HEK293T (cell line): ENCODE data around the gene CDK5.

Experiments used
- CTCF ChIA-PET: fragments of 350-600 bp; formaldehyde crosslinking; extraction: SDS; loops from one replicate; lab custom pipeline; 2021; ENCODE audit warnings: antibody characterized with exemption, inconsistent platforms; lab: Yijun Ruan, JAX
- POLR2A ChIA-PET: fragments of 350-600 bp; formaldehyde crosslinking; extraction: SDS; loops from one replicate; lab custom pipeline; 2020; ENCODE audit warnings: antibody characterized with exemption, inconsistent platforms; lab: Yijun Ruan, JAX
- DNase-seq: peaks from one replicate; pipeline ENCODE4 v3.0.0; 2012; ENCODE audit warnings: mixed read lengths; ENCODE audit errors: extremely low spot score
- ARNT ChIP-seq: fragments of 450-650 bp; IDR thresholded peaks from 2 replicates; pipeline ENCODE4 v1.6.1; 2017; ENCODE audit warnings: mild to moderate bottlenecking
- BHLHE40 ChIP-seq: fragments of 450-650 bp; IDR thresholded peaks from 2 replicates; pipeline ENCODE4 v1.6.1; 2016; ENCODE audit warnings: mild to moderate bottlenecking, moderate library complexity, borderline replicate concordance
- CTBP1 ChIP-seq: fragments of 450-650 bp; IDR thresholded peaks from 2 replicates; pipeline ENCODE4 v1.6.1; 2016; ENCODE audit warnings: borderline replicate concordance
- ELF4 ChIP-seq: fragments of 450-650 bp; IDR thresholded peaks from 2 replicates; pipeline ENCODE4 v1.6.1; 2017; ENCODE audit warnings: antibody characterized with exemption
- FOXA1 ChIP-seq: fragments of 450-650 bp; IDR thresholded peaks from 2 replicates; pipeline ENCODE4 v1.6.1; 2016; ENCODE audit warnings: mild to moderate bottlenecking
- FOXK2 ChIP-seq: fragments of 450-650 bp; IDR thresholded peaks from 2 replicates; pipeline ENCODE4 v1.6.1; 2016; ENCODE audit warnings: mild to moderate bottlenecking
- FOXM1 ChIP-seq: fragments of 450-650 bp; IDR thresholded peaks from 2 replicates; pipeline ENCODE4 v1.6.1; 2017; ENCODE audit warnings: mild to moderate bottlenecking, borderline replicate concordance
- HDGF ChIP-seq: fragments of 450-650 bp; IDR thresholded peaks from 2 replicates; pipeline ENCODE4 v1.6.1; 2017; ENCODE audit warnings: antibody characterized with exemption, borderline replicate concordance
- L3MBTL2 ChIP-seq: fragments of 450-650 bp; conservative IDR thresholded peaks from 2 replicates; pipeline ENCODE4 v1.6.1; 2016; ENCODE audit warnings: mild to moderate bottlenecking
- LEF1 ChIP-seq: fragments of 450-650 bp; IDR thresholded peaks from 2 replicates; pipeline ENCODE4 v1.6.1; 2017; ENCODE audit warnings: mild to moderate bottlenecking, borderline replicate concordance
- NFRKB ChIP-seq: fragments of 450-650 bp; IDR thresholded peaks from 2 replicates; pipeline ENCODE4 v1.6.1; 2016; ENCODE audit warnings: mild to moderate bottlenecking, moderate library complexity
- PKNOX1 ChIP-seq: fragments of 450-650 bp; IDR thresholded peaks from 2 replicates; pipeline ENCODE4 v1.6.1; 2016
- SP1 ChIP-seq: fragments of 450-650 bp; IDR thresholded peaks from 2 replicates; pipeline ENCODE4 v1.6.1; 2017
- SUZ12 ChIP-seq: fragments of 450-650 bp; IDR thresholded peaks from 2 replicates; pipeline ENCODE4 v1.6.1; 2016; ENCODE audit warnings: mild to moderate bottlenecking
- TARDBP ChIP-seq: fragments of 450-650 bp; IDR thresholded peaks from 2 replicates; pipeline ENCODE4 v1.6.1; 2016
- ZNF384 ChIP-seq: fragments of 450-650 bp; IDR thresholded peaks from 2 replicates; pipeline ENCODE4 v1.6.1; 2016

CDK5 gene

GRCh38 chr7:151008511-151009323 is 49.0 kb downstream of the CDK5 start:
- peak; percentile 55 for DNase-seq
- CTCF ChIA-PET: interaction anchor here (1.0 to 6.7 kb wide), 5 partner anchors 9 to 23 kb away, joined by 3 to 40 read pairs (median 3); no protein-coding TSS in a partner anchor
- no peak for TF ChIP-seq L3MBTL2
- no peak for TF ChIP-seq CTBP1
- TF ChIP-seq FOXM1: peak; percentile 71; the same call in 1 of the 2 replicates
- no peak for TF ChIP-seq SUZ12
- POLR2A ChIA-PET: interaction anchor here (1.1 to 2.0 kb wide), 2 partner anchors 12 to 20 kb away, joined by 4 to 10 read pairs; partner anchors contain the start of gene ABCB8

GRCh38 chr7:151008143-151008510 is 49.6 kb downstream of the CDK5 start:
- ChIA-PET POLR2A (interaction anchor here (1.1 kb wide), 1 partner anchor 12 kb away, joined by 4 read pairs; no protein-coding TSS in a partner anchor), CTCF (interaction anchor here (1.0 to 6.7 kb wide), 4 partner anchors 10 to 19 kb away, joined by 3 to 40 read pairs (median 3); no protein-coding TSS in a partner anchor)
- DNase-seq: no peak
- TF ChIP-seq L3MBTL2 (no peak), FOXK2 (no peak), FOXM1 (no peak), ARNT (no peak), ZNF384 (no peak)

GRCh38 chr7:151007469-151007898 is 50.2 kb downstream of the CDK5 start:
- TF ChIP-seq CTBP1 (no peak), SUZ12 (no peak), LEF1 (no peak), TARDBP (no peak), FOXA1 (no peak), SP1 (no peak), FOXM1 (no peak), ARNT (no peak), L3MBTL2 (no peak), NFRKB (no peak), ZNF384 (no peak), FOXK2 (no peak), HDGF (no peak), ELF4 (no peak), PKNOX1 (no peak), BHLHE40 (no peak)
- CTCF ChIA-PET: interaction anchor here (0.9 to 6.7 kb wide), 3 partner anchors 11 to 45 kb away, joined by 3 to 40 read pairs (median 4); no protein-coding TSS in a partner anchor
- POLR2A ChIA-PET: interaction anchor here (1.1 kb wide), 1 partner anchor 13 kb away, joined by 4 read pairs; no protein-coding TSS in a partner anchor
- no peak for DNase-seq

- CTCF ChIA-PET: interaction anchor here (0.9 to 6.7 kb wide), 2 partner anchors 11 to 44 kb away, joined by 4 to 40 read pairs; no protein-coding TSS in a partner anchor
- TF ChIP-seq CTBP1 (no peak), BHLHE40 (no peak), TARDBP (no peak), L3MBTL2 (no peak), PKNOX1 (no peak), NFRKB (no peak), FOXM1 (no peak)
- POLR2A ChIA-PET: no interaction called here
- no peak for DNase-seq
These were observed 51.0 kb downstream of the CDK5 start for GRCh38 chr7:151006590-151007300.

- POLR2A ChIA-PET: no interaction called here
- no peak for DNase-seq
- TF ChIP-seq ZNF384 (no peak), CTBP1 (no peak), SUZ12 (no peak), ARNT (no peak), NFRKB (no peak), ELF4 (no peak), SP1 (no peak), HDGF (no peak), FOXK2 (no peak), LEF1 (no peak), PKNOX1 (no peak), BHLHE40 (no peak), FOXM1 (no peak), TARDBP (no peak), FOXA1 (no peak), L3MBTL2 (no peak)
- CTCF ChIA-PET: interaction anchor here (6.7 kb wide), 1 partner anchor 12 kb away, joined by 40 read pairs; no protein-coding TSS in a partner anchor
These were observed 52.1 kb downstream of the CDK5 start for GRCh38 chr7:151005566-151005965.
